Esophagus squamous epithelium (tissue), 4 donors: Measurements from ENCODE around the gene C2orf69.

Experiments used
- CTCF ChIP-seq, 6 experiments: fragments of 450-650 bp in 4 of 6; fragments of 200-600 bp in 2 of 6; sonication (generic) in 2 of 6; IDR thresholded peaks; one replicate each; pipeline ENCODE4 v1.5.1; 2016 to 2019; ENCODE audit warnings: antibody characterized with exemption in 6 of 6, mild to moderate bottlenecking in 4 of 6, moderate library complexity in 4 of 6
- POLR2A ChIP-seq, 4 donors: fragments of 450-650 bp; IDR thresholded peaks; one replicate each; pipeline ENCODE4 v1.6.1; 2017; ENCODE audit warnings: antibody characterized with exemption in 4 of 4, mild to moderate bottlenecking in 4 of 4, moderate library complexity in 3 of 4

DNA sequence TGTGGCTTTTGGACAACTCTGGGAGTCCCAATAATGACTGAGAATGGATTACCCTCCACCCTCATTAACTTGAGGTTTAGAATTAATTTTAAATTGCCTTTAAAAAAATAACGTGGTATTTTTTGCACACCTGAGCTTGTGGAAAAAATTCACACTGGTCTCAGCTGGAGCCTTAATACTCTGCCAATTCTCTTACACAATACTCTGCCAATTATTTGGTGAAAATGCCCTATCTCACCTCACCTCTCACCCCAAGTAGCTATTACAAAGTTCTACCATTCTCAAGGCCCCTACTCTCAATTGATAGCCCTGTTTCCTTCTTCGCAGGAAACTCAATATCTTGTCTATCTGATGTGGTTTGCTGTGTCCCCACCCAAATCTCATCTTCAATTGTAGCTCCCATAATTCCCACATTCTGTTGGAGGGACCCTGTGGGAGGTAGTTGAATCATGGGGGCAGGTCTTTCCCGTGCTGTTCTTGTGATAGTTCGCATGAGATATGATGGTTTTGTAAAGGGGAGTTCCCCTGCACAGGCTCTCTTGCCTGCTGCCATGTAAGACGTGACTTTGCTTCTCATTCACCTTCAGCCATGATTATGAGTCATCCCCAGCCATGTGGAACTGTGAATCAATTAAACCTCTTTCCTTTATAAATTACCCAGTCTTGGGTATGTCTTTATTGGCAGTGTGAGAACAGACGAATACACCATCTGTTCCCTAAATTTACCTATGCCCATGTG is 27.4 kb upstream of the C2orf69 start:
- TF ChIP-seq CTCF (IDR thresholded peaks at IDR 0.05), result no peak
- no peak for TF ChIP-seq POLR2A (IDR thresholded peaks at IDR 0.05)
